Peyer's patch (tissue), 4 donors: Measurements from ENCODE around the gene SNED1. TPM values are rescaled to one million over a fixed set of nuclear protein-coding genes. Genes with fewer than 3 reads are reported as not detected.

Source experiments
- DNase-seq, 3 donors: peaks; one replicate each; pipeline ENCODE4 v3.0.0-alpha.2; 2017 to 2019
- H3K27ac ChIP-seq, 4 donors: fragments of 200-600 bp; sonication (generic); one replicate each; pipeline ENCODE4 v1.5.1; 2016 to 2019
- H3K27me3 ChIP-seq, 2 donors: fragments of 200-600 bp; sonication (generic); one replicate each; pipeline ENCODE4 v1.5.1; 2019
- H3K36me3 ChIP-seq, 3 donors: fragments of 200-600 bp; sonication (generic); one replicate each; pipeline ENCODE4 v1.5.1; 2016 to 2019
- H3K4me1 ChIP-seq, 4 donors: fragments of 200-600 bp; sonication (generic); one replicate each; pipeline ENCODE4 v1.5.1; 2016 to 2019
- H3K4me3 ChIP-seq, 4 donors: fragments of 200-600 bp; sonication (generic); 1 replicate in 3 of 4; 2 replicates in 1 of 4; pipeline ENCODE4 v1.5.1; 2016 to 2019; ENCODE audit warnings: mild to moderate bottlenecking in 1 of 4
- H3K9me3 ChIP-seq, 4 donors: fragments of 200-600 bp; sonication (generic); one replicate each; pipeline ENCODE4 v1.5.1; 2016 to 2019; ENCODE audit warnings: mild to moderate bottlenecking in 1 of 4
- POLR2A ChIP-seq, 2 donors: fragments of 450-650 bp; IDR thresholded peaks; one replicate each; pipeline ENCODE4 v1.5.1; 2017; ENCODE audit warnings: antibody characterized with exemption in 2 of 2, mild to moderate bottlenecking in 2 of 2, moderate library complexity in 2 of 2
- total RNA-seq, 4 donors: library from RNA; depleted of rRNA; stranded (reverse); fragments of >200 nt; gene quantifications; one replicate each; pipeline ENCODE4 v1.1.0, GENCODE V29; 2016
- TF ChIP-seq, protein P1 (sequence below), 6 experiments: fragments of 450-650 bp in 4 of 6; fragments of 200-600 bp in 2 of 6; sonication (generic) in 1 of 6; IDR thresholded peaks; one replicate each; pipeline ENCODE4 v1.5.1; 2017 to 2019; ENCODE audit warnings: antibody characterized with exemption in 6 of 6, mild to moderate bottlenecking in 3 of 6, moderate library complexity in 1 of 6

SNED1 gene
- total RNA-seq, 4 donors from 2014 or later: 6.8 to 83.3 (median 25.2) TPM

DNA sequence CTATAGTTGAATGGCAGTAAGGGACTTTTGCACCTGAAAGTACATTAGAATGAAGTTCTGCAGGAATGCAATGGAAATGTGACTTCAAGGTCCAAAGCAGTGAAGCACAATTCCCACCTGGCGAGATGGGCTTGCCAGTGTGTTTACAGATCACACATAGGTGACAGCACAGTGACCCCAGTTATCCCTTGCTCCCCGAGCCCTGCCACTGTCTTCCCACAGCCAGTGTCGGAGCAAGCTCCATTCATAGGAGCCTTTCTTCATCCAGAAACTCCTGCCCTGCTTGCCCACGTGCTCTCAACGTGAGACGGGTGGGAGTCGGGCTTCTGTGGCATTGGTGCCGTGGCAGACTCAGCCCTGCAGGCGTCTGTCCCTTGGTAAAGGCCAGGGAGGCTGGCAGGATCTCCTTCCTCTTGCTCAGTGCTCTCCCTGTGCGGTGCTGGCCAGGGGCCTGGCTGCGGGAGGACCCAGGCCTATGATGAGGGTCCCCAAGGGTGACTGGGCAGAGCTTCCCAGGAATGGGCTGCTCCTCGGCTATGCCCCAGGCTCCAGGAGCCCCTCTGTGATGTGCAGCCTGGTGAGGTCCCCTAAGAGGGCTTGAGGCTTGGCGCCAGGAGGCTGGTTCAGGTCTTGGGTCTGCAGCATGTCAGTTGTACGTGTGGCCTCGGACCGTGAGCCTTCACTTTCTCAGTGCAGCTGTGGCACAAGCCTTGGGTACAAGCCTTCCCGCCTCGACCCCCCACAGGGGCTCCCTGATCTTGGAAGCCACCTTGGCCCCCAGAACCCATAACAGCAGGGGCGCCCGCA is 40.2 kb downstream of the SNED1 start:
- Histone ChIP-seq H3K9me3 (no peaks in the 10 kb centered on the region), H3K36me3 (peaks cover 0 to 6% (median 0%) of the 10 kb centered on the region in 3 donors), H3K27me3 (no peaks in the 10 kb centered on the region), H3K4me1 (peaks cover 0 to 15% (median 0%) of the 10 kb centered on the region in 4 donors), H3K27ac (peak overlapping the region in 1 of 4 donors; percentile 79), H3K4me3 (no peak overlapping the region)
- no peak for DNase-seq
- TF ChIP-seq, protein P1, sequence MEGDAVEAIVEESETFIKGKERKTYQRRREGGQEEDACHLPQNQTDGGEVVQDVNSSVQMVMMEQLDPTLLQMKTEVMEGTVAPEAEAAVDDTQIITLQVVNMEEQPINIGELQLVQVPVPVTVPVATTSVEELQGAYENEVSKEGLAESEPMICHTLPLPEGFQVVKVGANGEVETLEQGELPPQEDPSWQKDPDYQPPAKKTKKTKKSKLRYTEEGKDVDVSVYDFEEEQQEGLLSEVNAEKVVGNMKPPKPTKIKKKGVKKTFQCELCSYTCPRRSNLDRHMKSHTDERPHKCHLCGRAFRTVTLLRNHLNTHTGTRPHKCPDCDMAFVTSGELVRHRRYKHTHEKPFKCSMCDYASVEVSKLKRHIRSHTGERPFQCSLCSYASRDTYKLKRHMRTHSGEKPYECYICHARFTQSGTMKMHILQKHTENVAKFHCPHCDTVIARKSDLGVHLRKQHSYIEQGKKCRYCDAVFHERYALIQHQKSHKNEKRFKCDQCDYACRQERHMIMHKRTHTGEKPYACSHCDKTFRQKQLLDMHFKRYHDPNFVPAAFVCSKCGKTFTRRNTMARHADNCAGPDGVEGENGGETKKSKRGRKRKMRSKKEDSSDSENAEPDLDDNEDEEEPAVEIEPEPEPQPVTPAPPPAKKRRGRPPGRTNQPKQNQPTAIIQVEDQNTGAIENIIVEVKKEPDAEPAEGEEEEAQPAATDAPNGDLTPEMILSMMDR (IDR thresholded peaks at IDR 0.05): no peak
- no peak for TF ChIP-seq POLR2A (IDR thresholded peaks at IDR 0.05)

DNA sequence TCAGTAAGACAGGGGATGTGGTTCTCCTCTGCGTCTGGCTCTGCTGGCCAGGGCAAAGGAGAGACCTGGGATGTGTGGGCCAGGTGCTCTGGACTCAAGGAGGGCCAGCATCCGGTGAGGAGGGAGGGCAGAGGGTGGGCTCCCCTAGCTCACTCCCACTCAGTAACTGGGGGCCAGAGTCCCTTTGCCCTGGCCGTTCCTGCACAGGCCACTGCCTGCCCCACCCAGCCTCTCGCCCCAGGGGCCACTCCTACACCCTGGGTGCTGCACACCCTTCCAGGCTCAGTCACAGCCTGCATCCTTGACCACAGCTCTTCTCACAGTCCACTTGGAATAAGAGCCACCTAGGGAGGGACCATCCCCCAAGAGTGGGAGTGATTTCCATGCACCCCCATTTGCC is 41.0 kb downstream of the SNED1 start:
- Histone ChIP-seq H3K27me3 (no peaks in the 10 kb centered on the region), H3K27ac (no peak overlapping the region), H3K36me3 (peaks cover 0 to 7% (median 0%) of the 10 kb centered on the region in 3 donors), H3K9me3 (no peaks in the 10 kb centered on the region), H3K4me3 (no peak overlapping the region), H3K4me1 (peaks cover 0 to 15% (median 0%) of the 10 kb centered on the region in 4 donors)
- no peak for TF ChIP-seq POLR2A (IDR thresholded peaks at IDR 0.05)
- TF ChIP-seq, protein P1 (IDR thresholded peaks at IDR 0.05): no peak
- no peak for DNase-seq

DNA sequence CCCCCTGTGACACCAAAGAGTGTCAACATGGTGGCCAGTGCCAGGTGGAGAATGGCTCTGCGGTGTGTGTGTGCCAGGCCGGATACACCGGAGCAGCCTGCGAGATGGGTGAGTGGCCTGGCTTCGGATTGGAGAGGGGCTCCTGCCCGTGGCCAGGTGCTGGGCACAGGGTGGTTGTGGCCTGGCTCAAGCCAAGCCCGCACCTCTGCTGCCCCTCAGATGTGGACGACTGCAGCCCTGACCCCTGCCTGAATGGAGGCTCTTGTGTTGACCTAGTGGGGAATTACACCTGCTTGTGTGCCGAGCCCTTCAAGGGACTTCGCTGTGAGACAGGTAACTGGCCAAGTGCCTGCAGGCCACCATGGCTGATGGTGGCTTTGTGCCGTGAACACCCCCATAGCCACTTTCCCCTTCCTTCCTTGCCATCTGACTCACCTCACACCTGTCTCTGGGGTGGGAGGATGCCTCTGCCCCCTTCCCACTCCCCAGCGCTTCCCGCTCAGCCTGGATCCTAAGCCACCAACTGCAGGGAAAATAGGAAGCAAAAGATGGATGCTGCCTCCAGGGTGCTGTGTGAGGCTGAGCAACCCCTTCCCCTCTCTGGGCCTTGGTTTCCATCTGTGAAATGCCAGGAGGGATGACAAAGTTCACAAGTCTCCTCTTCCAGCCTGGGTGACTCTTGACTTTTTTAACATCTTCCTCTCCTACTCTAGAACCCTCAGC is 41.8 kb downstream of the SNED1 start:
- TF ChIP-seq POLR2A (IDR thresholded peaks at IDR 0.05): no peak
- TF ChIP-seq, protein P1 (IDR thresholded peaks at IDR 0.05): no peak
- Histone ChIP-seq H3K4me3 (no peak overlapping the region), H3K4me1 (peaks cover 0 to 15% (median 0%) of the 10 kb centered on the region in 4 donors), H3K27ac (no peak overlapping the region), H3K9me3 (no peaks in the 10 kb centered on the region), H3K27me3 (no peaks in the 10 kb centered on the region), H3K36me3 (peaks cover 0 to 10% (median 0%) of the 10 kb centered on the region in 3 donors)
- no peak for DNase-seq

DNA sequence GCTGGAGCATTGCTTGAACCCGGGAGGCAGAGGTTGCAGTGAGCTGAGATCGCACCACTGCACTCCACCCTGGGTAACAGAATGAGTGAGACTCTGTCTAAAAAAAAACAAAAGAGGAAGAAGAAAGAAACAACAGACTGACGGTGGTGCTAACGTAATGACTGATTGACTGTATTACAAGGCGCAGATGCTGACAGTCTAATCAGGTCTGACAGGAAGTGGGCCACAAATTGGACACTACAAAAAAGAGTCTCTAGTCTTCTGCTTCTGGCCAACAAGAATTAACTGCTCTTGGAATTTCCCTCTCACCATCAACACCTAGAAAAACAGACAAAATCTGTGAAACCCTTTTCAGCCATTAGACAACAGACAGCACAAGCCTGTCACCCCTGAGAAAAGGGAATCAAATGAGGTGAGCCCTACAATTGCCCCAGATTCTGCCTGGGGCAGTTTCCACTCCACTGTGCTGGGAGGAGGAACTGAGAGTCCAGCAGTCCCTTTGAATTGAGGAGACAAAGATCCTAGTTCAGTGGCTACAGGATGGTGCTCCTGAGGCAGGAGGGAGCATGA is 43.3 kb downstream of the SNED1 start:
- Histone ChIP-seq H3K27ac (peak overlapping the region in 2 of 4 donors; percentile 47 to 71), H3K9me3 (no peaks in the 10 kb centered on the region), H3K4me3 (no peak overlapping the region)

DNA sequence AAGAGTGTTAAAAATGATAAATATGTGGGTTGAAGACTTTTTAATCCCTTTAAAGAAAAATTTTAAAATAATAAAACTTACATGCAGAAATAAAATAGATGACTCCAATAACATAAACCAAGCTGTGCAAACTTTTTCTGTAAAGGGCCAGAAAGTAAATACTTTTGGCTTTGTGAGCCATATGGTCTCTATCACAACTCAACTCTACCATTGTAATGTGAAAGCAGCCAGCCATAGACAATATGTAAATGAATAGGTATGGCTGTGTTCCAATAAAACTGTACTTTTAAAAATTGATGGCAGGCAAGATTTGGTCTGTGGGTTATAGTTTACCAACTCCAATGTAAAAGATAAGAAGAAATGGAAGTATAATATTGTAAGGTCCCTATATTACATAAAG is 45.2 kb downstream of the SNED1 start:
- TF ChIP-seq POLR2A (IDR thresholded peaks at IDR 0.05): no peak
- TF ChIP-seq, protein P1 (IDR thresholded peaks at IDR 0.05): no peak
- no peak overlapping the region for H3K4me3 ChIP-seq
- no peaks in the 10 kb centered on the region for H3K27me3 ChIP-seq
- no peaks in the 10 kb centered on the region for H3K9me3 ChIP-seq
- DNase-seq: no peak
- H3K27ac ChIP-seq: no peak overlapping the region
- H3K4me1 ChIP-seq: no peaks in the 10 kb centered on the region
- H3K36me3 ChIP-seq: peaks cover 0 to 7% (median 0%) of the 10 kb centered on the region in 3 donors

More for the DNA sequence above, 43.3 kb downstream of the SNED1 start:
- Histone ChIP-seq H3K27me3 (no peaks in the 10 kb centered on the region), H3K36me3 (peaks cover 0 to 10% (median 0%) of the 10 kb centered on the region in 3 donors), H3K4me1 (peaks cover 0 to 7% (median 0%) of the 10 kb centered on the region in 4 donors)
- TF ChIP-seq, protein P1 (IDR thresholded peaks at IDR 0.05): no peak
- TF ChIP-seq POLR2A (IDR thresholded peaks at IDR 0.05): no peak
- peak in 1 of 3 donors; percentile 45 for DNase-seq
